ENCODE measurements around the gene PDE7B. TPM values are rescaled to one million over a fixed set of nuclear protein-coding genes. Genes with fewer than 3 reads are reported as not detected.

Gene PDE7B
- total and polyA plus RNA-seq, 2 donors (not counting 1 experiment from before 2014, with no cell fraction given): 2.6 to 7.5 TPM

GRCh38 chr6:135875446-135875845 lies 23.9 kb downstream of the PDE7B start:
- Mint-ChIP-seq H3K4me1 (peaks cover 19% of the 10 kb centered on the region), H3K27ac (no peak overlapping the region), H3K4me3 (no peak overlapping the region), H3K27me3 (no peaks in the 10 kb centered on the region), H3K9me3 (ENCODE audit: insufficient read depth) (no peaks in the 10 kb centered on the region)
- Histone ChIP-seq H3K9me3 (ENCODE audit: control extremely low read depth in 1 of 3, control insufficient read depth in 2 of 3, insufficient read depth in 1 of 3, low read length in 2 of 3) (no peaks in the 10 kb centered on the region), H3K27ac (ENCODE audit: low read length in 2 of 2) (no peak overlapping the region), H2AFZ (ENCODE audit: insufficient read depth, low read depth, low read length, poor library complexity, severe bottlenecking) (no peak overlapping the region), H3K79me2 (ENCODE audit: control insufficient read depth, insufficient read depth, low read length) (peaks cover 3% of the 10 kb centered on the region), H3K36me3 (replicated peaks in 1 of 2; ENCODE audit: control extremely low read depth in 1 of 2, control insufficient read depth in 1 of 2, extremely low read depth in 1 of 2, insufficient read depth in 2 of 2, low read length in 1 of 2) (no peaks in the 10 kb centered on the region), H3K27me3 (replicated peaks in 1 of 4; ENCODE audit: control extremely low read depth in 1 of 4, control insufficient read depth in 3 of 4, insufficient read depth in 4 of 4, low read length in 3 of 4) (no peaks in the 10 kb centered on the region), H3K4me2 (replicated peaks; ENCODE audit: low read depth, low read length, poor library complexity, severe bottlenecking) (no peak overlapping the region), H4K20me1 (ENCODE audit: control insufficient read depth, insufficient read depth, low read length, poor library complexity, severe bottlenecking) (no peaks in the 10 kb centered on the region), H3K4me1 (ENCODE audit: control insufficient read depth in 2 of 2, insufficient read depth in 2 of 2, low read length in 2 of 2) (peaks cover 13 to 14% of the 10 kb centered on the region in 2 donors), H3K9ac (ENCODE audit: low read length) (no peak overlapping the region), H3K4me3 (ENCODE audit: control extremely low read depth in 1 of 5, extremely low read depth in 1 of 5, insufficient read depth in 1 of 5, low read depth in 2 of 5, low read length in 4 of 5) (no peak overlapping the region)
- ChIA-PET CTCF (interaction anchor here (1.7 kb wide), 1 partner anchor 34 kb away, joined by 5 read pairs; no protein-coding TSS in a partner anchor), POLR2A (interaction anchor here (0.5 kb wide), 1 partner anchor 24 kb away, joined by 4 read pairs; no protein-coding TSS in a partner anchor)
- 100% methylated on average over 1 of the region's 2 CpGs for WGBS (ENCODE audit: insufficient coverage)
- TF ChIP-seq CTCF (IDR thresholded peaks at IDR 0.05) (no peak), EZH2 (IDR thresholded peaks at IDR 0.05; ENCODE audit: borderline replicate concordance, insufficient read depth, low read depth, low read length, poor library complexity, severe bottlenecking) (no peak)
- DNase-seq (no peak), ATAC-seq (ENCODE audit: low read depth) (no peak)
- intact Hi-C loops (cut with micrococcal nuclease): no loop called here

- TF ChIP-seq CTCF (IDR thresholded peaks at IDR 0.05) (no peak), EZH2 (IDR thresholded peaks at IDR 0.05; ENCODE audit: borderline replicate concordance, insufficient read depth, low read depth, low read length, poor library complexity, severe bottlenecking) (no peak)
- Mint-ChIP-seq H3K4me3 (no peak overlapping the region), H3K9me3 (ENCODE audit: insufficient read depth) (no peaks in the 10 kb centered on the region), H3K4me1 (peaks cover 25% of the 10 kb centered on the region), H3K27ac (peak overlapping the region; percentile 60), H3K27me3 (no peaks in the 10 kb centered on the region)
- ATAC-seq (ENCODE audit: low read depth): no peak
- Histone ChIP-seq H3K27ac (ENCODE audit: low read length in 2 of 2) (no peak overlapping the region), H3K4me2 (replicated peaks; ENCODE audit: low read depth, low read length, poor library complexity, severe bottlenecking) (no peak overlapping the region), H3K9ac (ENCODE audit: low read length) (no peak overlapping the region), H3K4me3 (ENCODE audit: control extremely low read depth in 1 of 5, extremely low read depth in 1 of 5, insufficient read depth in 1 of 5, low read depth in 2 of 5, low read length in 4 of 5) (no peak overlapping the region), H3K27me3 (replicated peaks in 1 of 4; ENCODE audit: control extremely low read depth in 1 of 4, control insufficient read depth in 3 of 4, insufficient read depth in 4 of 4, low read length in 3 of 4) (no peaks in the 10 kb centered on the region), H3K79me2 (ENCODE audit: control insufficient read depth, insufficient read depth, low read length) (peaks cover 3% of the 10 kb centered on the region), H3K9me3 (ENCODE audit: control extremely low read depth in 1 of 3, control insufficient read depth in 2 of 3, insufficient read depth in 1 of 3, low read length in 2 of 3) (no peaks in the 10 kb centered on the region), H3K36me3 (replicated peaks in 1 of 2; ENCODE audit: control extremely low read depth in 1 of 2, control insufficient read depth in 1 of 2, extremely low read depth in 1 of 2, insufficient read depth in 2 of 2, low read length in 1 of 2) (no peaks in the 10 kb centered on the region), H2AFZ (ENCODE audit: insufficient read depth, low read depth, low read length, poor library complexity, severe bottlenecking) (no peak overlapping the region), H4K20me1 (ENCODE audit: control insufficient read depth, insufficient read depth, low read length, poor library complexity, severe bottlenecking) (no peaks in the 10 kb centered on the region), H3K4me1 (ENCODE audit: control insufficient read depth in 2 of 2, insufficient read depth in 2 of 2, low read length in 2 of 2) (peaks cover 19 to 20% of the 10 kb centered on the region in 2 donors)
- ChIA-PET POLR2A (no interaction called here), CTCF (interaction anchor here (1.7 kb wide), 1 partner anchor 34 kb away, joined by 5 read pairs; no protein-coding TSS in a partner anchor)
- no peak for DNase-seq
- 92% methylated on average over 4 of the region's 4 CpGs for WGBS (ENCODE audit: insufficient coverage)
- intact Hi-C loops (cut with micrococcal nuclease): no loop called here
Observed at GRCh38 chr6:135876058-135876457, 24.6 kb downstream of the PDE7B start.
